HG02642 (cell line): ENCODE results near the gene C17orf58.
"Not testable (repeated sequence)": the region's sequence is repeated elsewhere in the genome, so short reads cannot be mapped to it uniquely, and the experiment has no call there.

Experiments
- ATAC-seq: cut with Tn5 transposase; IDR thresholded peaks from one replicate; pipeline ENCODE4 v1.9.1; 2021; ENCODE audit warnings: mild to moderate bottlenecking; ENCODE audit not compliant: unreplicated experiment, poor library complexity

Gene C17orf58

DNA sequence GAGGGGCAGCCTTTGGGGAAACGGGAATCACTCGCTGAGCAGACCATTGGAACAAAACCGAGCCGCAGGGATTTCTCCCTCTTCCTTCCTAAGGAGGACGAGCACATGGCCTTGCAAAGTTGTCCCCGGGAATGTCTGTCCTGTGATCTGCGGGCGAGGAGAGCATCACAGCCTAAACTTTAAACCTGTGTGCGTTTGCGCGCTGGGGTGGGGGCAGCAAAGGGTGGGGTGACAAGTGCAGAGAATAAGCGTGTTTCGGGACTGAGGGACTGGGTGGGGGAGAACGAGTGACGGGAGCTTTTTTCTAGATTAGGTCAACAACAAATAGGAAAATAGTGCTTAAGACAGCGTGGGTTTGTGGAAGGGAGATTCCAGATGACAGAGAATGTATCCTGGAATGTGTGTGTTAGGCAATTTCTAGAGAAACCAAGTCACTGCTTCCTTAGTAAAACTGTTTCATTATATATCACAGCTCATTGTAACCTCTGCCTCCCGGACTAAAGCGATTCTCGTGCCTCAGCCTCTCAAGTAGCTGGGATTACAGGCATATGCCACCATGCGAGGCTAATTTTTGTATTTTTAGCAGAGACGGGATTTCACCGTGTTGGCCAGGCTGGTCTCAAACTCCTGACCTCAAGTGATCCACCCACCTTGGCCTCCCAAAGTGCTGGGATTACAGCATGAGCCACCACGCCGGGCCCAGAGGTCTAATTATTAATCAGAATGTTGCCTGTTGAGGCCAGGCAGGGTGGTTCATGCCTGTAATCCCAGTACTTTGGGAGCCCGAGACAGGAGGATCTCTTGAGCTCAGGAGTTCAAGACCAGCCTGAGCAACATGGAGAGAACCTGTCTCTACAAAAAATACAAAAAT, at the start of gene C17orf58:
Gene C17orf58, minus strand, starts transcription at position 169 of the 871 bp plus-strand sequence. CDS start 271 bp downstream, outside the sequence.
- not testable (repeated sequence) for ATAC-seq

DNA sequence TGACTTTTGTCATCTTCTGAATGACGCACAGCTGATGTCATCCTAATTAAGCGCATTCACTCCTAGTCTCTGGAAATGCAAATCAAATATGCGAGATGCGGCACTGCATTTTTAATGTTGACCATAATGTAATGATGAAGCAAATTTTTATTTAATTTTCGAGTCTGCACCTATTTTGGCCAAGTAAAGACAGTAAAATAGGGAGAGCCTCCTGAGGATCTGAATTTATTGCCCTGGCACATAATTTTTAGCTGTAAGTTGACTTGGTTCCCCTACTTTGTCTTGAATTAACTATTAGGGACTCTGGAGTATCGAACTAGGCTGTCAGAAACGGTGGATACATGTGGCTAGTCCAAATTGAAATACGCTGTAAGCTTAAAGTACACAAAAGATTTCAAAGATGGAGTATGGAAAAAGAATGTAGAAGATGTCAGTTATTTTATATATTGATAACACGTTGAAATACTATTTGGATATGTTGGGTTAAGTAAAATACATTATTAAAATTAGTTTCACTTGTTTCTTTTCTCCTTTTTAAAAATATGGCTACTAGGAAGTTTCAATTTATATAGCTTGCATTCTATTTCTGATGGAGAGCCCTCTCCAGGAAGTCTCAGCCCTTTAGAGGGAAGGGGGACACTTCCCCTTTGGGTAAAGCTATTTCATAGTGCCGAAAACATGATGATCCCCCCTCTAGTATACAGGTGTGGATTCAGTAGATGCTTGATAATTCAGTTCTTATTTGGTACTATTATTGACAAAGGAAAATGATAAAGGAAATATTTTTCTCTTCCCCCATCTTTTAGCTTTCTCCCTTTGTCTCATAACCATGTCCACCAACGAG, 40.3 kb upstream of the C17orf58 start:
- no peak for ATAC-seq

DNA sequence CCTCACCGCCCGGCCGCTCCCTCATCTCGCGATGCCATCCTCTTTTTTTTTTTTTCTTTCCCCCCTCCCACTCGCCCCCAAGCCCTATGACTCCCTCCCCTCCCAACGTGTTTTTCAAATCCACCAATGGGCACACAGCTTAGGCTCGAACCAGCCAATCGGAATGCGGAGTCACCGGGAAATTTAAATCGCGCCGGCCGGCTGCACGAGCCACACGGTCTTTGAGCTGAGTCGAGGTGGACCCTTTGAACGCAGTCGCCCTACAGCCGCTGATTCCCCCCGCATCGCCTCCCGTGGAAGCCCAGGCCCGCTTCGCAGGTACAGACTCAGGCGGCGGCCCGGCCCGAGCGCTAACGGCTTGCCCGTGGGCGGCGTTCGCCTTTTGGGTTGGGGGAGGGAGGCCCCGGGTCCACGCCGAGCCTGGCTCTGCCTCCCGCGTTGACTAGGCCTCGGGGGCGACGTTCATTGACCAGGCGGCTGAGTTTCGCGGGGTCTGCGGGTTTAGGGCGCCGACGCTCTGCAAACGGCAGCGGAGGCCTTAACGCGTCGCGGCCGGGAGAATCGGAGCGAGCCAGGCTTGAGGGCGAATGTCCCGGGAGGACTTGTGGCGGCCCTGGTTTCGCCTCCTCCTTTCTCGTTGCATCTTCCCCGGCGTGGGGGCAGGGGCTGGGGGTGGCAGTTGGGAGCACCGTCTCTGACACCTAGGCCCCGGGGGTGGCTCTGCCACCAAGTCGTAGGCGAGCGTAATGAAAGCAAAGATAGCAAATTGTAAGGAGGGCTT, 39.4 kb upstream of the C17orf58 start, which contains the start of gene KPNA2:
Gene KPNA2, plus strand, starts transcription at position 213 of the 781 bp plus-strand sequence. CDS start 1,398 bp downstream, outside the sequence.
- ATAC-seq, result peak; percentile 96

DNA sequence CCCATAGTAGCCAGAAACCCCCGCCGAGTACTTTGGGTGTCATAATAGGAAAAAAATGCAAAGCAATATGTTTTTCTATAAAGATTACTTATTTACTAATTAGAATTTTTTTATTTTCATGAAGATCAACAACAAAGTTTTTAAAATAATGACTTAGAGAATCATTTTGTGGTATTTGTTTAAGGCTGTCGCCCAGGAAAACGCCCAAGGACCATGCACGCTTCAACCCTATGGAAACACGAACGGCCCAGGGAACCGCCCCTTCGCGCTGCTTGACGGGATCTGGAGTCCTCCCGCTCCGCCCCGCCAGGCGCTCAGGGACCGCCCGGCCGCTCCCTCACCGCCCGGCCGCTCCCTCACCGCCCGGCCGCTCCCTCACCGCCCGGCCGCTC, 38.9 kb upstream of the C17orf58 start:
- ATAC-seq, result peak; percentile 90

DNA sequence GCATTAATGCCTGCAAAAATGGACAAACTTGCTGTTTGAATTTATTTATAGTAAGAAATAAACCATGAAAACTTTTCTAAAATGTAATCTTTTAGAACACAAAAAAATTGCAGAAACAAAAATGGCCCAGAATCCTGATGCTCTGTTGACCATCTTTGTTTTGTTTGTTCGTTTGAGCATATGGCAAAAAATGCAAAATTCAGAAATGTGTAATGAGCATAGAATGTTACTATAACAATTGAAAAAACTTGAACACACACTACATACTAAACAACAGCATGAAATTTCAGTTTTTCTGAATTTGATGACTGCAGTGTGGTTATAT, 38.1 kb upstream of the C17orf58 start:
- ATAC-seq, result no peak

DNA sequence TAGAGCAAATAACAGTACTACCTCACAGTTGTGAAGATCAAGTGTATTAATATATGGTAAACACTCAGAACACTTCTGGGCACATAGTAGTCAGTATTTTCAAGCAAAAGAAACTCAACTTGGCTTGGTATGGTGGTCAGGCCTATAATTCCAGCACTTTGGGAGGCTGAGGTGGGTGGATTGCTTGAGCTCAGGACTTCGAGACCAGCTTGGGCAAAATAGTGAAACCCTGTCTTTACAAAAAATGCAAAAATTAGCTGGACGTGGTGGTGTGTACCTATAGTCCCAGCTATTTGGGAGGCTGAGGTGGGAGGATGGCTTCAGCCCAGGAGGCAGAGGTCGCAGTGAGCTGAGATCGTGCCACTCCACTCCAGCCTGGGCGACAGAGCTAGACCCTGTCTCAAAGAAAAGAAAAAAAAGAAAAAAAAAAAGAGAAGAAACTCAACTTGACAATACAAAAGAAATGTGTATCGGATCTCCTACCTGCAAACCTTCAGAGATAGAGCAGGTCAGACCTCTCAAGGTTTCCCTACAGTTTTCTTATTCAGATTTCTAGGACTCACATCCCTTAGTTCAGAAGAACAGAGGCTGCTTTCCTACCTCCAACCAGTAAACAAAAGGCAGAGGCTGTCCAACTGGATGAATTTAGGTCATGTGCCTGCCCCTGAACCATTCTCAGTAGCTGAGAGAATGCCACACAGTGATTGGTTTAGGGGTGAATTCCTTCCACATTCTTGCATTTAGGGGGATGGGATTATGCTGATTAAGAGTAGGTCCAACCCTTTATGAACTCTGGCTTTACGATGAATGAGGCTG, 37.6 kb upstream of the C17orf58 start:
- ATAC-seq, result no peak

DNA sequence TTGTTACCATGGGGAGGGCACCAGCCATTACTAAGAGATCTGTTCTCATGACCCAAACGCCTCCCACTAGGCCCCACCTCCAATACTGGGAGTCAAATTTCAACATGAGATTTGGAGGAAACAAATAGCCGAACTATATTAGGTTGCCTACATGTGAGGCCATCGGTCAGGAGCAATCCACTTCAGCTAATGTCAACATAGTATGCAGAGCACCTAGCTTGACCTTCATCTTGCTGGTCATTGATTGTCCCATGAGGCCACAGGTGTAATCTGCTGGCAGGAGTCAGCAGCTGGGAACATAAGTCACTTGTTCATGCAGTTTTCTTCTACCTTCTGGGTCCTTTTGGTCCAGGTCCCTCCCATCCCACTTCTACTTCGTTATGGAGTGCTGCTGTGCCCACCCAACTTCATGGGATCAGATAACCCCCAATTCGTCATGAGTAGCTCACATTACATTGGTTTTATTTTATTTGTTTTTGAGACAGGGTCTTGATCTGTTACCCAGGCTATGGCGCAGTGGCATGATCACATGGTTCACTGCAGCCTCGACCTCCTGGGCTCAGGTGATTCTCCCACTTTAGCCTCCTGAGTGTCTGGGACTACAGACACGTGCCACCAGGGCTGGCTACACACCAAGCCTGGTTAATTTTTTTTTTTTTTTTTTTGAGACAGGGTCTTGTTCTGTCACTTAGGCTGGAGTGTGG, 33.4 kb upstream of the C17orf58 start:
- no peak for ATAC-seq

DNA sequence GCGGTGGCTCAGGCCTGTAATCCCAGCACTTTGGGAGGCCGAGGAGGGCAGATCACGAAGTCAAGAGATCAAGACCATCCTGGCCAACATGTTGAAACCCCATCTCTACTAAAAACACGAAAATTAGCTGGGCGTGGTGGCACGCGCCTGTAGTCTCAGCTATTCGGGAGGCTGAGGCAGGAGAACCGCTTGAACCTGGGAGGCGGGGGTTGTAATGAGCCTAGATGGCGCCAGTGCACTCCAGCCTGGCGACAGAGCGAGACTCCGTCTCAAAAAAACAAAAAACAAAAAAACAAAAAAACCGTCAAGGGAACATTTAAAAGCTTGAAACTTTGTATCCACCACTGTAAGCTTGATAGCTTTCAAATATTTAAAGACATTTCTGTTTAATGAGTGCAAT, 26.3 kb upstream of the C17orf58 start:
- not testable (repeated sequence) for ATAC-seq

DNA sequence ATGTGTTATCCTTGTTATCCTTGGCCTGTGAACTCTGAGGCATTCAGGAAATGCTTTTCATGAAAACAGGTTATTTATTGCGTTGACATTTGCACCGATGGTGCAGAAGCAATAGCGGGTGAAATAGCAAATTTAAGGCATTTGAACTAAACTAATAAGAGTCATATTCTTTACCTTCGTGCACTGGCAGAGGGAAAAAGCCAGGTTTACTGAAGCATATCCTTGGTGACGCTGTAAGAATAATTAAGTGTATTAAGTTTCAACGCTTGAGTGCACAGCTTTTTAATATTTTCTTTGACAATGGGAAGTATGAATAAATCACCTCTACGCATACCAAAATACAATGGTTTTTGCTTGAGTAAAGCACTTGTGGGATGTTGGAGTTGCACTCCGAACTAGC, 25.7 kb upstream of the C17orf58 start:
- ATAC-seq, result no peak

DNA sequence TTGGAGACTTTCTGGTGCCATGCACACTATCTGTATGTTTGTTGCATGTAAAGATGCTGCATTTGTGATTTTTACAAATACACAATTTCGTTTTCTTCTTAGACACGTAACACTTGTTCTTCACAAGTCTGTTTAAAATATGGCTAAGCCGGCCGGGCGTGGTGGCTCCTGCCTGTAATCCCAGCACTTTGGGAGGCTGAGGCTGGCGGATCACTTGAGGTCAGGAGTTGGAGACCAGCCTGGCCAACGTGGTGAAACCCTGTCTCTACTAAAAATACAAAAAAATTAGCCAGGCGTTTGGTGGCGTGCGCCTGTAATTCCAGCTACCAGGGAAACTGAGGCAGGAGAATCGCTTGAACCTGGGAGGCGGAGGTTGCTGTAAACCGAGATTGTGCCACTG, 24.5 kb upstream of the C17orf58 start:
- ATAC-seq, result not testable (repeated sequence)

DNA sequence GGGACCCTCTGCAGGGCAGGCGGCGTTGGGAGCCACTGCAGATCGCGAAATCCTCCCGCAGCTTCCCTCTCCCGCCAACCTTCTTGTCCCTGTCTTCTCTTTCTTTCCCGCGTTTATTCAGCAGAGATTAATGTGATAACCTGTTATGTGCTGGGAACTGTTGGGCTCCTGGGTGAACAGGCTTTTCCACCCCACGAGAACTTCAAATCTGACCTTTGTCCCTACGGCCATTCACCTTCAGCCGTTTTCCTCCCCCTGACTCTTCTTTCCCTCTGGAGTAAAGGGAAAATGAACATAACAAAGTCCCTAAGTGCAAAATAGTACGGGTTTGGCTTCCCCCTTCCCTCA, 24.1 kb upstream of the C17orf58 start:
- ATAC-seq, result no peak

DNA sequence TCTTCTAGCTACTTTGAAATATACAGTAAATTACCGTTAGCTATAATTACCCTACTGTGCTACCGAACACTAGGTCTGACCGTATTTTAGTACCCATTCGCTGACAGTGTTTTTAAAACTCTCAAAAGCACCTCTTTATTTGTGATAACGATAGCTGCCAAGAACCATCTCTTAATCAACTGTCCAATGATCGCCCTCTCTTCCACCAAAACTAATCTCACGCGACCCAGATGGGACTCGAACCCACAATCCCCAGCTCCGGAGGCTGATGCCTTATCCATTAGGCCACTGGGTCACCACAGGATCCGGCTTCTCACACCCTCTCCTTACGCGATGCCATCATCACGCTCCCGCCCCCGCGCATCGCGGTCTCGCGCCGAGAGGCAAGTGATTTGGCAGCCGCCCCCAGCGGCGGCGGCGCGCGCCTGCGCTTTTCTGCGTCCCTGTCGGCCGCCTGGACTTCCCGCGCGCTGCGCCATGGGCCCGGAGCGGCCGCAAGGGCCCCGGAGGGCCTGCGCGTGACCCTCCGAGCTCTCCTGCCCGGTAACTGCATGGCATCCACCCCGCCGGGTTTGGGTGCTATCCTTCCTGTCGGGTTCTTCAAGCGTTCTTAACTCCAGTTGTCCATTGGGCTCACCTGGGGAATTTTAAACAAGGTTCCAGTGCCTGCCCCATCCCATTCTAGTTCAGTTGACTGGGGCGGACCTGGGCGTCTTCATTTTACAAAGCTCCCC, 23.6 kb upstream of the C17orf58 start:
- peak; percentile 94 for ATAC-seq

DNA sequence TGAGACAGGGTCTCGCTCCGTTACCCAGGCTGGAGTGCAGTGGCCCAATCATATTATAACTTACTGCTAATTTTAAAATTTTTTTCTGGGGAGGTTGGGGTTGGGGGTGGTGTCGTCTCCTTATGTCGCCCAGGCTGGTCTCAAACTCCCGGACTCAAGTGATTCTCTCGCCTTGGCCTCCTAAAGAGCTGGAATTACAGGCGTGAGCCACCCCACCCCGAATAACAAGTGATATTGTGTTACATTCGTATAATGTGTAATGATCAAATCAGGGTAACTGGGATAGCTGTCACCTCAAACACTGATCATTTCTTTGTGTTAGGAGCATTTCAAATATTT, 23.0 kb upstream of the C17orf58 start:
- ATAC-seq, result no peak

DNA sequence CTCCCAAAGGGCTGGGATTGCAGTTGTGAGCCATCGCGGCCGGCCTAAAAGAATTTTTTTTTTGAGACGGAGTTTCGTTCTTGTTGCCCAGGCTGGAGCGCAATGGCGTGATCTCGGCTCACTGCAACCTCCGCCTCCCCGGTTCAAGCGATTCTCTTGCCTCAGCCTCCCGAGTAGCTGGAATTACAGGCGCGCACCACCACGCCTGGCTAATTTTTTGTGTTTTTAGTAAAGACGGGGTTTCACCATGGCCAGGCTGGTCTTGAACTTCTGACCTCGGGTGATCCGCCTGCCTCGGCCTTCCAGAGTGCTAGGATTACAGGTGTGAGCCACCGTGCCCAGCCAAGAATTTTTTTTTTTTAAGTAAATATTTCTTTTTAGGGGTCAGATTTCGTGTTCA, 22.2 kb upstream of the C17orf58 start:
- ATAC-seq, result not testable (repeated sequence)

DNA sequence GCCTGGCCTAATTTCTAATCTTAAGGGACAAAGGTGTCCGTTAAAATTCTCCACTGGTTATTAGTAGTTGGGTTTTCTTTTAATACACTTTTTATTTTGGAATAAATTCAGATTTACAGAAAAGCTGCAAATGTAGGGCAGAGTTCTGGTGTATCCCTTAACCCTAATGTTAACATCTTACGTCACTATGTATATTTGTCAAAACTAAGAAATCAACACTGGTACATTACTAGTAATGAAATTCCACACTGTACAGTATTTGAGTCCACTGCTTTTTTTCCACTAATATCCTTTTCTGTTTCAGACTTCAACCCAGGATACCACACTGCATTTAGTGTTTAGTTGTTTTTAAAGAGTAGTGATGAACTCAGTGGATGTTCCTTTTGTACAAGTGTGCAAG, 20.6 kb upstream of the C17orf58 start:
- no peak for ATAC-seq

DNA sequence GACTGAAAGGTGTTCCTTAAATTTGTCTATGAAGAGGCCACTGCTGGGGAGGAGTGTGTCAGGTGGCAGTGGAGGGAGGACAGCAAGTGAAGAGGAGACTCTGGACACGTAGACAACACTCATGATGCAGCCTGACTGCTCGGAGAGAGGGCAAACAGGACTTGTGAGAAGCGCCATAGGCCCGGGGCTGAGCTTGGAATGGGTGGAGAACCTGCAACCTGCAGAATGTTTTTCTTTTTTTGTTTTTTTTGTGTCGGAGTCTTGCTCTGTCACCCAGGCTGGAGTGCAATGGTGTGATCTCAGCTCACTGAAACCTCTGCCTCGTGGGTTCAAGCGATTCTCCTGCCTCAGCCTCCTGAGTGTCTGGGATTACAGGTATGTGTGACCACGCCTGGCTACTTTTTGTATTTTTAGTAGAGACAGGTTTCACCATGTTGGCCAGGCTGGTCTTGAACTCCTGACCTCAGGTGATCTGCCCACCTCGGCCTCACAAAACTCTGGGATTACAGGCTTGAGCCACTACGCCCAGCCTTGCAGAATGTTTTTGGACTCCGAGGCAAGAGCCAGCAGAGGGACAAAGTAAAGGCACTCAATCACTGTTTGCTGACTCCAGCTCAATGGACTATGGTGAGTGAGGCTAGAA, 18.9 kb upstream of the C17orf58 start:
- ATAC-seq, result no peak

DNA sequence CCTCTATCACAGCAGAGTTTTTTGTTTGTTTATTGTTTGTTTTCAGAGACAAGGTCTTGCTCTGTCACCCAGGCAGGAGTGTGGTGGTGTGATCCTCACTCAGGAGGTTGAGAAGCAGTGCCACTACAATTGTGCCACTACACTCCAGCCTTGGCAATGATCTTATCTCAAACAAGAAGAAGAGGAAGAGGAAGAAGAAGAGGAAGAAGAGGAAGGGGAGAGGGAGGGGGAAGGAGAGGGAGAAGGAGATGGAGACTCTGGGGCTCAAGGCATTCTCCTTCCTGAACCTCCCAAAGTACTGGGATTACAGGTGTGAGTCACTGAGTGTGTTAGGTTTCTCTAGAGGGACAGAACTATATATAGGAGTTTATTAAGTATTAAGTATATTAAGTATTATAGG, 17.1 kb upstream of the C17orf58 start:
- ATAC-seq, result no peak

DNA sequence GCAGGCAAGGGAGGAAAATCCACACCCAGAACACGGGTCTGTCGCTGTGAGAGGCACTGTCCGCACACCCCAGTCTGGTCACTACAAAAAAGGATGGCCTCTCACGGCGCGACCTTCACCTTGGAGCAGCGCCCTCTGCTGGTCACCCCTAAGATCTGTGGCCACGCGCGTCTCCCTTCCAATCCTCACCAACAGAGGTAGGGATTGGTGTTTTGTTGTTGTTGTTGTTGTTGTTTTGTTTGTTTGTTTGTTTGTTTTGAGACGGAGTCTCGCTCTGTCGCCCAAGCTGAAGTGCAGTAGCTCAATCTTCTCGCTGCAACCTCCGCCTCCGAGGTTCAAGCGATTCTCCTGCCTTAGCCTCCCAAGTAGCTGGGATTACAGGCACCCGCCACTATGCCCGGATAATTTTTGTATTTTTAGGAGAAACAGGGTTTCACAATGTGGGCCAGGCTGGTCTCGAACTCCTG, 15.0 kb upstream of the C17orf58 start:
- peak; percentile 75 for ATAC-seq
